Measurements from ENCODE around the gene JMJD4.

Gene JMJD4

GRCh38 chr1:227747382-227747781 is 12.3 kb upstream of the JMJD4 start:
- DNase-seq (ENCODE audit: low read depth), result no peak
- Histone ChIP-seq H3K4me1 (ENCODE audit: control insufficient read depth, insufficient read depth, low read length) (peaks cover 7% of the 10 kb centered on the region), H3K9me3 (ENCODE audit: control insufficient read depth, low read length) (no peaks in the 10 kb centered on the region), H3K36me3 (ENCODE audit: control insufficient read depth, insufficient read depth, low read length, severe bottlenecking) (peaks cover 8% of the 10 kb centered on the region), H3K27me3 (replicated peaks; ENCODE audit: control insufficient read depth, insufficient read depth, low read length) (no peaks in the 10 kb centered on the region), H3K9ac (ENCODE audit: low read length) (no peak overlapping the region), H3K4me3 (ENCODE audit: low read length) (no peak overlapping the region)

GRCh38 chr1:227746676-227747075 is 11.6 kb upstream of the JMJD4 start:
- H3K27me3 ChIP-seq (replicated peaks; ENCODE audit: control insufficient read depth, insufficient read depth, low read length), result no peaks in the 10 kb centered on the region

GRCh38 chr1:227745568-227746265 is 10.6 kb upstream of the JMJD4 start:
- Histone ChIP-seq H3K4me1 (ENCODE audit: control insufficient read depth, insufficient read depth, low read length) (peaks cover 7% of the 10 kb centered on the region), H3K36me3 (ENCODE audit: control insufficient read depth, insufficient read depth, low read length, severe bottlenecking) (peaks cover 8% of the 10 kb centered on the region), H3K9me3 (ENCODE audit: control insufficient read depth, low read length) (no peaks in the 10 kb centered on the region), H3K27me3 (replicated peaks; ENCODE audit: control insufficient read depth, insufficient read depth, low read length) (no peaks in the 10 kb centered on the region), H3K9ac (ENCODE audit: low read length) (no peak overlapping the region), H3K4me3 (ENCODE audit: low read length) (no peak overlapping the region)
- DNase-seq (ENCODE audit: low read depth), result no peak

More at GRCh38 chr1:227746676-227747075, 11.6 kb upstream of the JMJD4 start:
- DNase-seq (ENCODE audit: low read depth), result no peak
- Histone ChIP-seq H3K9ac (ENCODE audit: low read length) (no peak overlapping the region), H3K4me3 (ENCODE audit: low read length) (no peak overlapping the region), H3K9me3 (ENCODE audit: control insufficient read depth, low read length) (no peaks in the 10 kb centered on the region), H3K4me1 (ENCODE audit: control insufficient read depth, insufficient read depth, low read length) (peaks cover 7% of the 10 kb centered on the region), H3K36me3 (ENCODE audit: control insufficient read depth, insufficient read depth, low read length, severe bottlenecking) (peaks cover 8% of the 10 kb centered on the region)

- no peak overlapping the region for H3K4me3 ChIP-seq (ENCODE audit: low read length)
- DNase-seq (ENCODE audit: low read depth), result no peak
Observed at GRCh38 chr1:227744668-227745067, 9.6 kb upstream of the JMJD4 start.

GRCh38 chr1:227742738-227743715 is 7.9 kb upstream of the JMJD4 start:
- Histone ChIP-seq H3K4me3 (ENCODE audit: low read length) (no peak overlapping the region), H3K9ac (ENCODE audit: low read length) (no peak overlapping the region), H3K27me3 (replicated peaks; ENCODE audit: control insufficient read depth, insufficient read depth, low read length) (no peaks in the 10 kb centered on the region), H3K4me1 (ENCODE audit: control insufficient read depth, insufficient read depth, low read length) (no peaks in the 10 kb centered on the region), H3K36me3 (ENCODE audit: control insufficient read depth, insufficient read depth, low read length, severe bottlenecking) (peaks cover 3% of the 10 kb centered on the region), H3K9me3 (ENCODE audit: control insufficient read depth, low read length) (no peaks in the 10 kb centered on the region)
- no peak for DNase-seq (ENCODE audit: low read depth)

More at GRCh38 chr1:227744668-227745067, 9.6 kb upstream of the JMJD4 start:
- Histone ChIP-seq H3K36me3 (ENCODE audit: control insufficient read depth, insufficient read depth, low read length, severe bottlenecking) (peaks cover 8% of the 10 kb centered on the region), H3K9ac (ENCODE audit: low read length) (no peak overlapping the region), H3K27me3 (replicated peaks; ENCODE audit: control insufficient read depth, insufficient read depth, low read length) (no peaks in the 10 kb centered on the region), H3K9me3 (ENCODE audit: control insufficient read depth, low read length) (no peaks in the 10 kb centered on the region), H3K4me1 (ENCODE audit: control insufficient read depth, insufficient read depth, low read length) (peaks cover 7% of the 10 kb centered on the region)

- H3K9ac ChIP-seq (ENCODE audit: low read length), result no peak overlapping the region
- DNase-seq (ENCODE audit: low read depth), result no peak
- H3K36me3 ChIP-seq (ENCODE audit: control insufficient read depth, insufficient read depth, low read length, severe bottlenecking), result no peaks in the 10 kb centered on the region
- no peak overlapping the region for H3K4me3 ChIP-seq (ENCODE audit: low read length)
- H3K27me3 ChIP-seq (replicated peaks; ENCODE audit: control insufficient read depth, insufficient read depth, low read length), result no peaks in the 10 kb centered on the region
- H3K9me3 ChIP-seq (ENCODE audit: control insufficient read depth, low read length), result no peaks in the 10 kb centered on the region
- H3K4me1 ChIP-seq (ENCODE audit: control insufficient read depth, insufficient read depth, low read length), result peaks cover under 1% of the 10 kb centered on the region
Observed at GRCh38 chr1:227741166-227741870, 6.2 kb upstream of the JMJD4 start.

GRCh38 chr1:227740401-227740960 is 5.4 kb upstream of the JMJD4 start:
- Histone ChIP-seq H3K9ac (ENCODE audit: low read length) (no peak overlapping the region), H3K27me3 (replicated peaks; ENCODE audit: control insufficient read depth, insufficient read depth, low read length) (no peaks in the 10 kb centered on the region), H3K9me3 (ENCODE audit: control insufficient read depth, low read length) (no peaks in the 10 kb centered on the region), H3K4me1 (ENCODE audit: control insufficient read depth, insufficient read depth, low read length) (peaks cover 7% of the 10 kb centered on the region), H3K4me3 (ENCODE audit: low read length) (no peak overlapping the region), H3K36me3 (ENCODE audit: control insufficient read depth, insufficient read depth, low read length, severe bottlenecking) (no peaks in the 10 kb centered on the region)
- no peak for DNase-seq (ENCODE audit: low read depth)

GRCh38 chr1:227739636-227740035 is 4.5 kb upstream of the JMJD4 start:
- H3K4me3 ChIP-seq (ENCODE audit: low read length), result no peak overlapping the region
- peaks cover 7% of the 10 kb centered on the region for H3K4me1 ChIP-seq (ENCODE audit: control insufficient read depth, insufficient read depth, low read length)
- H3K9ac ChIP-seq (ENCODE audit: low read length), result no peak overlapping the region
- DNase-seq (ENCODE audit: low read depth), result no peak
- no peaks in the 10 kb centered on the region for H3K9me3 ChIP-seq (ENCODE audit: control insufficient read depth, low read length)
- no peaks in the 10 kb centered on the region for H3K36me3 ChIP-seq (ENCODE audit: control insufficient read depth, insufficient read depth, low read length, severe bottlenecking)
- no peaks in the 10 kb centered on the region for H3K27me3 ChIP-seq (replicated peaks; ENCODE audit: control insufficient read depth, insufficient read depth, low read length)

- Histone ChIP-seq H3K36me3 (ENCODE audit: control insufficient read depth, insufficient read depth, low read length, severe bottlenecking) (no peaks in the 10 kb centered on the region), H3K4me1 (ENCODE audit: control insufficient read depth, insufficient read depth, low read length) (peaks cover 15% of the 10 kb centered on the region), H3K27me3 (replicated peaks; ENCODE audit: control insufficient read depth, insufficient read depth, low read length) (no peaks in the 10 kb centered on the region), H3K9me3 (ENCODE audit: control insufficient read depth, low read length) (no peaks in the 10 kb centered on the region), H3K9ac (ENCODE audit: low read length) (no peak overlapping the region), H3K4me3 (ENCODE audit: low read length) (no peak overlapping the region)
- DNase-seq (ENCODE audit: low read depth), result no peak
Observed at GRCh38 chr1:227738820-227739219, 3.7 kb upstream of the JMJD4 start.

GRCh38 chr1:227736814-227737432 is 1.8 kb upstream of the JMJD4 start:
- Histone ChIP-seq H3K9ac (ENCODE audit: low read length) (no peak overlapping the region), H3K4me1 (ENCODE audit: control insufficient read depth, insufficient read depth, low read length) (peaks cover 18% of the 10 kb centered on the region), H3K4me3 (ENCODE audit: low read length) (no peak overlapping the region), H3K9me3 (ENCODE audit: control insufficient read depth, low read length) (no peaks in the 10 kb centered on the region), H3K36me3 (ENCODE audit: control insufficient read depth, insufficient read depth, low read length, severe bottlenecking) (peaks cover 16% of the 10 kb centered on the region), H3K27me3 (replicated peaks; ENCODE audit: control insufficient read depth, insufficient read depth, low read length) (no peaks in the 10 kb centered on the region)
- no peak for DNase-seq (ENCODE audit: low read depth)
